GM19467 (cell line): ENCODE measurements around the gene TRIM33.
"Not testable (repeated sequence)": the region's sequence is repeated elsewhere in the genome, so short reads cannot be mapped to it uniquely, and the experiment has no call there.

Experiments
- ATAC-seq: cut with Tn5 transposase; IDR thresholded peaks from one replicate; pipeline ENCODE4 v1.9.1; 2021; ENCODE audit warnings: mild to moderate bottlenecking, moderate library complexity; ENCODE audit not compliant: unreplicated experiment

Gene TRIM33

GRCh38 chr1:114431026-114431425 lies 80.0 kb downstream of the TRIM33 start:
- ATAC-seq = no peak

- no peak for ATAC-seq
These were observed 82.8 kb downstream of the TRIM33 start for GRCh38 chr1:114428083-114428754.

GRCh38 chr1:114427612-114428011 lies 83.4 kb downstream of the TRIM33 start:
- no peak for ATAC-seq

- ATAC-seq = no peak
These were observed 87.5 kb downstream of the TRIM33 start for GRCh38 chr1:114423455-114423854.

- ATAC-seq = not testable (repeated sequence)
These were observed 92.1 kb downstream of the TRIM33 start for GRCh38 chr1:114418948-114419347.

GRCh38 chr1:114397601-114398000 lies 113.4 kb downstream of the TRIM33 start:
- ATAC-seq = no peak

GRCh38 chr1:114395863-114396262 lies 115.1 kb downstream of the TRIM33 start:
- no peak for ATAC-seq

GRCh38 chr1:114390960-114391359 lies 120.0 kb downstream of the TRIM33 start:
- ATAC-seq = no peak

- ATAC-seq = no peak
These were observed 120.6 kb downstream of the TRIM33 start for GRCh38 chr1:114390361-114390760.

- ATAC-seq = no peak
These were observed 122.5 kb downstream of the TRIM33 start for GRCh38 chr1:114388432-114389003.

GRCh38 chr1:114387585-114387984 lies 123.4 kb downstream of the TRIM33 start:
- not testable (repeated sequence) for ATAC-seq

- no peak for ATAC-seq
These were observed 124.0 kb downstream of the TRIM33 start for GRCh38 chr1:114387010-114387360.

- no peak for ATAC-seq
These were observed 124.6 kb downstream of the TRIM33 start for GRCh38 chr1:114386129-114387009.

GRCh38 chr1:114384922-114385321 lies 126.1 kb downstream of the TRIM33 start:
- ATAC-seq = no peak

- no peak for ATAC-seq
These were observed 131.0 kb downstream of the TRIM33 start for GRCh38 chr1:114379987-114380386.

GRCh38 chr1:114379358-114379757 lies 131.6 kb downstream of the TRIM33 start:
- ATAC-seq = no peak

GRCh38 chr1:114377356-114377755 lies 133.6 kb downstream of the TRIM33 start:
- no peak for ATAC-seq

- no peak for ATAC-seq
These were observed 141.1 kb downstream of the TRIM33 start for GRCh38 chr1:114369930-114370329.

GRCh38 chr1:114369266-114369919 lies 141.6 kb downstream of the TRIM33 start:
- not testable (repeated sequence) for ATAC-seq

- no peak for ATAC-seq
These were observed 142.3 kb downstream of the TRIM33 start for GRCh38 chr1:114368560-114369255.

GRCh38 chr1:114367810-114368209 lies 143.2 kb downstream of the TRIM33 start:
- no peak for ATAC-seq
